GM18867 (cell line): ENCODE results near the gene FAF1.

ENCODE experiments used
- ATAC-seq: cut with Tn5 transposase; IDR thresholded peaks from one replicate; pipeline ENCODE4 v1.9.1; 2021; ENCODE audit warnings: mild to moderate bottlenecking, moderate library complexity; ENCODE audit not compliant: unreplicated experiment

Gene FAF1

GRCh38 chr1:50420689-50421365, 539.2 kb downstream of the FAF1 start:
- ATAC-seq: no peak

- no peak for ATAC-seq
These were observed 540.0 kb downstream of the FAF1 start for GRCh38 chr1:50419907-50420677.

- no peak for ATAC-seq
These were observed 540.7 kb downstream of the FAF1 start for GRCh38 chr1:50419192-50419906.

- no peak for ATAC-seq
These were observed 541.4 kb downstream of the FAF1 start for GRCh38 chr1:50418600-50419109.

- ATAC-seq: no peak
These were observed 542.0 kb downstream of the FAF1 start for GRCh38 chr1:50417946-50418599.

- no peak for ATAC-seq
These were observed 542.6 kb downstream of the FAF1 start for GRCh38 chr1:50417507-50417906.

- ATAC-seq: no peak
These were observed 543.3 kb downstream of the FAF1 start for GRCh38 chr1:50416553-50417453.

GRCh38 chr1:50416150-50416527, 543.9 kb downstream of the FAF1 start:
- ATAC-seq: no peak

GRCh38 chr1:50415235-50416149, 544.6 kb downstream of the FAF1 start:
- no peak for ATAC-seq

GRCh38 chr1:50414853-50415234, 545.2 kb downstream of the FAF1 start:
- ATAC-seq: no peak

- no peak for ATAC-seq
These were observed 547.1 kb downstream of the FAF1 start for GRCh38 chr1:50412813-50413476.

- ATAC-seq: no peak
These were observed 554.3 kb downstream of the FAF1 start for GRCh38 chr1:50405814-50406213.

GRCh38 chr1:50393522-50394120, 566.4 kb downstream of the FAF1 start:
- no peak for ATAC-seq
